H1 (cell line): Measurements from ENCODE around the gene SPOCK3. TPM values are rescaled to one million over a fixed set of nuclear protein-coding genes. Genes with fewer than 3 reads are reported as not detected.

Experiments used
- CTCF ChIA-PET: fragments of 300-600 bp; sonication (Branson Sonifier 250); formaldehyde crosslinking; loops from one replicate; lab custom pipeline; 2021; ENCODE audit not compliant: partially characterized antibody; lab: Charles Lee
- POLR2A ChIA-PET: fragments of 300-600 bp; sonication (Branson Sonifier 250); formaldehyde crosslinking; loops from one replicate; lab custom pipeline; 2021; ENCODE audit warnings: inconsistent platforms; ENCODE audit not compliant: partially characterized antibody; lab: Charles Lee
- DNase-seq, 2 experiments: peaks; one replicate each; pipeline versions ENCODE4 v3.0.0 to v3.0.0-alpha.2; 2010 to 2022; ENCODE audit warnings: low spot score in 2 of 2, low read depth in 1 of 2, mixed read lengths in 1 of 2
- FAIRE-seq: peaks from 2 replicates; lab custom pipeline; 2011; peaks lifted over from hg19 to GRCh38; lab: Jason Lieb, UNC
- H2AFZ ChIP-seq: 2 replicates; pipeline ENCODE4 v1.8.1; 2012; ENCODE audit warnings: low read length, inconsistent platforms
- H2AK5ac ChIP-seq: 2 replicates; pipeline ENCODE4 v1.6.1; 2013; ENCODE audit warnings: low read depth, low read length
- H2BK120ac ChIP-seq: replicated peaks from 2 replicates; pipeline ENCODE3; 2013; ENCODE audit warnings: low read depth, low read length, inconsistent platforms
- H2BK12ac ChIP-seq: 2 replicates; pipeline ENCODE4 v1.6.1; 2013; ENCODE audit warnings: low read depth, low read length
- H2BK15ac ChIP-seq: 2 replicates; pipeline ENCODE4 v1.6.1; 2013; ENCODE audit warnings: low read length
- H2BK20ac ChIP-seq: 2 replicates; pipeline ENCODE4 v1.6.1; 2013; ENCODE audit warnings: low read length
- H2BK5ac ChIP-seq: 2 replicates; pipeline ENCODE4 v1.6.1; 2013; ENCODE audit warnings: low read depth, low read length
- H3K14ac ChIP-seq: 2 replicates; pipeline ENCODE4 v1.6.1; 2013; ENCODE audit warnings: inconsistent platforms; ENCODE audit not compliant: insufficient read length
- H3K18ac ChIP-seq: 2 replicates; pipeline ENCODE4 v1.6.1; 2013; ENCODE audit warnings: low read length; ENCODE audit errors: extremely low read depth
- H3K23ac ChIP-seq: 2 replicates; pipeline ENCODE4 v1.6.1; 2013; ENCODE audit warnings: inconsistent platforms; ENCODE audit not compliant: insufficient read length
- H3K23me2 ChIP-seq: 2 replicates; pipeline ENCODE4 v1.6.1; 2013; ENCODE audit warnings: low read depth, low read length
- H3K27ac ChIP-seq: 2 replicates; pipeline ENCODE4 v1.6.1; 2011; ENCODE audit warnings: low read depth, low read length, inconsistent platforms
- H3K27me3 ChIP-seq, 4 experiments: replicated peaks in 1 of 4; 1 replicate in 1 of 4; 2 replicates in 3 of 4; pipeline versions ENCODE4 v1.6.1 to v1.8.1; 2011 to 2013; ENCODE audit warnings: low read length in 3 of 4, mild to moderate bottlenecking in 3 of 4, inconsistent platforms in 2 of 4, mixed read lengths in 2 of 4, moderate library complexity in 1 of 4; ENCODE audit not compliant: control insufficient read depth in 3 of 4, insufficient read depth in 3 of 4; ENCODE audit errors: extremely low read depth in 1 of 4
- H3K36me3 ChIP-seq, 4 experiments: 2 replicates each; pipeline versions ENCODE4 v1.6.1 to v1.8.1; 2011 to 2013; ENCODE audit warnings: mild to moderate bottlenecking in 4 of 4, low read length in 3 of 4, moderate library complexity in 2 of 4, control low read depth in 1 of 4, inconsistent platforms in 1 of 4; ENCODE audit not compliant: insufficient read depth in 4 of 4, control insufficient read depth in 2 of 4
- H3K4ac ChIP-seq: replicated peaks from 2 replicates; pipeline ENCODE3; 2013; ENCODE audit warnings: low read length, low read depth, mixed read lengths, inconsistent platforms; ENCODE audit not compliant: insufficient read length
- H3K4me1 ChIP-seq, 4 experiments: replicated peaks in 1 of 4; 1 replicate in 1 of 4; 2 replicates in 3 of 4; pipeline versions ENCODE4 v1.6.1 to v1.8.1; 2011 to 2013; ENCODE audit warnings: low read length in 3 of 4, inconsistent platforms in 2 of 4, mixed read lengths in 1 of 4; ENCODE audit not compliant: insufficient read depth in 4 of 4, control insufficient read depth in 3 of 4
- H3K4me2 ChIP-seq, 2 experiments: 2 replicates each; pipeline versions ENCODE4 v1.6.1 to v1.8.1; 2011 to 2013; ENCODE audit warnings: low read depth in 2 of 2, low read length in 2 of 2, control low read depth in 1 of 2, inconsistent platforms in 1 of 2, mild to moderate bottlenecking in 1 of 2; ENCODE audit not compliant: insufficient read depth in 1 of 2
- H3K4me3 ChIP-seq, 4 experiments: fragments of 200-600, 300-600 bp in 1 of 4; sonication (generic), shearing (Covaris generic), sonication (Bioruptor Twin) in 1 of 4; 2 replicates each; pipeline versions ENCODE4 v1.5.1 to v1.8.1; 2011 to 2016; ENCODE audit warnings: low read length in 4 of 4, low read depth in 3 of 4, control low read depth in 2 of 4, inconsistent platforms in 2 of 4, mild to moderate bottlenecking in 2 of 4, mixed read lengths in 1 of 4, moderate library complexity in 1 of 4; ENCODE audit not compliant: insufficient read depth in 2 of 4; ENCODE audit errors: extremely low read depth in 1 of 4
- H3K56ac ChIP-seq: replicated peaks from 2 replicates; pipeline ENCODE3; 2013; ENCODE audit warnings: low read depth, mild to moderate bottlenecking, mixed read lengths, low read length, inconsistent platforms; ENCODE audit not compliant: insufficient read length
- H3K79me1 ChIP-seq: 2 replicates; pipeline ENCODE4 v1.6.1; 2013; ENCODE audit warnings: low read depth, low read length, control low read depth
- H3K79me2 ChIP-seq, 2 experiments: 2 replicates each; pipeline versions ENCODE4 v1.6.1 to v1.8.1; 2012 to 2013; ENCODE audit warnings: low read length in 2 of 2, mild to moderate bottlenecking in 2 of 2, inconsistent platforms in 1 of 2; ENCODE audit not compliant: insufficient read depth in 2 of 2, control insufficient read depth in 1 of 2
- H3K9ac ChIP-seq, 4 experiments: replicated peaks in 1 of 4; 1 replicate in 1 of 4; 2 replicates in 3 of 4; pipeline versions ENCODE4 v1.6.1 to v1.8.1; 2011 to 2013; ENCODE audit warnings: low read depth in 3 of 4, low read length in 3 of 4, control low read depth in 2 of 4, mild to moderate bottlenecking in 2 of 4, moderate library complexity in 2 of 4, inconsistent platforms in 1 of 4; ENCODE audit errors: extremely low read depth in 1 of 4
- H3K9me3 ChIP-seq, 2 experiments: 2 replicates each; pipeline versions ENCODE4 v1.6.1 to v1.8.1; 2012 to 2013; ENCODE audit warnings: mild to moderate bottlenecking in 2 of 2, moderate library complexity in 2 of 2, control low read depth in 1 of 2, inconsistent platforms in 1 of 2, low read depth in 1 of 2, low read length in 1 of 2, mixed read lengths in 1 of 2; ENCODE audit not compliant: insufficient read depth in 2 of 2
- H4K20me1 ChIP-seq, 2 experiments: replicated peaks in 1 of 2; 2 replicates each; pipeline versions ENCODE3 to v1.8.1; 2011 to 2013; ENCODE audit warnings: inconsistent platforms in 2 of 2, low read length in 2 of 2, mild to moderate bottlenecking in 1 of 2; ENCODE audit not compliant: insufficient read depth in 2 of 2, control insufficient read depth in 1 of 2
- H4K5ac ChIP-seq: 2 replicates; pipeline ENCODE4 v1.6.1; 2013; ENCODE audit warnings: low read length, low read depth, mixed read lengths, inconsistent platforms; ENCODE audit not compliant: insufficient read length
- H4K8ac ChIP-seq: 2 replicates; pipeline ENCODE4 v1.8.0; 2013; ENCODE audit warnings: mild to moderate bottlenecking, moderate library complexity, low read length, inconsistent platforms; ENCODE audit not compliant: insufficient read depth; ENCODE audit errors: extremely low read depth
- H4K91ac ChIP-seq: replicated peaks from 2 replicates; pipeline ENCODE3; 2013; ENCODE audit warnings: low read length, mixed read lengths, inconsistent platforms; ENCODE audit not compliant: insufficient read length
- BACH1 ChIP-seq: IDR thresholded peaks from 2 replicates; pipeline ENCODE4 v1.6.1; 2012; ENCODE audit warnings: low read length, improper control_type of control experiment
- CBX8 ChIP-seq: fragments of 300-800, 300-1000 bp; sonication (generic); IDR thresholded peaks from 2 replicates; pipeline ENCODE4 v1.7.1; 2016; ENCODE audit warnings: low read depth, low read length, borderline replicate concordance
- CTBP2 ChIP-seq: IDR thresholded peaks from 2 replicates; pipeline ENCODE4 v1.7.0; 2011; ENCODE audit warnings: borderline replicate concordance, mild to moderate bottlenecking, moderate library complexity, mixed read lengths, low read length; ENCODE audit not compliant: insufficient read depth, insufficient read length
- EZH2 ChIP-seq: fragments of 200-600 bp; sonication (generic); IDR thresholded peaks from 2 replicates; pipeline ENCODE4 v1.7.1; 2012; ENCODE audit warnings: low read depth, mild to moderate bottlenecking, moderate library complexity, low read length, inconsistent platforms; ENCODE audit not compliant: severe bottlenecking
- JUN ChIP-seq: IDR thresholded peaks from 2 replicates; pipeline ENCODE4 v1.6.1; 2011; ENCODE audit warnings: low read depth, mild to moderate bottlenecking, improper control_type of control experiment, low read length
- JUND ChIP-seq: IDR thresholded peaks from 2 replicates; pipeline ENCODE4 v1.6.1; 2011; ENCODE audit warnings: mild to moderate bottlenecking, improper control_type of control experiment, low read length
- NANOG ChIP-seq: IDR thresholded peaks from 2 replicates; pipeline ENCODE4 v1.6.1; 2011; ENCODE audit warnings: low read length, low read depth, mild to moderate bottlenecking, inconsistent platforms; ENCODE audit not compliant: insufficient read depth, poor library complexity, severe bottlenecking
- NRF1 ChIP-seq: IDR thresholded peaks from 2 replicates; pipeline ENCODE4 v1.6.1; 2011; ENCODE audit warnings: mild to moderate bottlenecking, low read depth, low read length, improper control_type of control experiment
- POLR2A ChIP-seq, 2 experiments: IDR thresholded peaks; 1 replicate in 1 of 2; 2 replicates in 1 of 2; pipeline ENCODE4 v1.6.1; 2011; ENCODE audit warnings: low read depth in 2 of 2, low read length in 2 of 2, mild to moderate bottlenecking in 2 of 2; ENCODE audit errors: control extremely low read depth in 1 of 2
- RNF2 ChIP-seq: fragments of 200-900, 300-1000 bp; sonication (generic); IDR thresholded peaks from 2 replicates; pipeline ENCODE4 v1.7.1; 2016; ENCODE audit warnings: borderline replicate concordance, low read depth, mild to moderate bottlenecking, antibody characterized with exemption, low read length; ENCODE audit not compliant: poor library complexity, severe bottlenecking; ENCODE audit errors: missing control alignments
- RXRA ChIP-seq: IDR thresholded peaks from 2 replicates; pipeline ENCODE4 v1.6.1; 2011; ENCODE audit warnings: low read depth, mild to moderate bottlenecking, low read length, moderate library complexity; ENCODE audit not compliant: insufficient read depth
- SP4 ChIP-seq: IDR thresholded peaks from 2 replicates; pipeline ENCODE4 v1.6.1; 2012; ENCODE audit warnings: low read length, inconsistent platforms
- SRF ChIP-seq: IDR thresholded peaks from 2 replicates; pipeline ENCODE4 v1.6.1; 2011; ENCODE audit warnings: mild to moderate bottlenecking, low read depth, low read length, moderate library complexity
- TCF12 ChIP-seq: IDR thresholded peaks from 2 replicates; pipeline ENCODE4 v1.6.1; 2011; ENCODE audit warnings: low read depth, mild to moderate bottlenecking, low read length
- TEAD4 ChIP-seq: IDR thresholded peaks from 2 replicates; pipeline ENCODE4 v1.6.1; 2012; ENCODE audit warnings: low read depth, low read length, inconsistent platforms, mixed read lengths
- WGBS, 2 experiments: shearing (Covaris generic) in 1 of 2; methylation state at CpG; one replicate each; pipeline versions ENCODE4 v1.1.6 to v1.1.7; 2013 to 2015; ENCODE audit warnings: low lambda C conversion rate in 2 of 2, mixed read lengths in 2 of 2, inconsistent platforms in 1 of 2, low coverage in 1 of 2, missing lambda C conversion rate in 1 of 2; ENCODE audit not compliant: insufficient replicate concordance in 2 of 2, insufficient coverage in 1 of 2, insufficient read length in 1 of 2; ENCODE audit errors: extremely low coverage in 1 of 2, missing lambda C conversion rate in 1 of 2; 5-methylcytosine and 5-hydroxymethylcytosine counted together
- polyA plus RNA-seq, 7 experiments: library from polyadenylated mRNA; depleted of rRNA in 3 of 7; stranded (reverse) in 5 of 7; unstranded in 2 of 7; fragments of >200 nt in 5 of 7; fragments of 200-250 nt in 2 of 7; gene quantifications; 1 replicate in 5 of 7; 2 replicates in 1 of 7; 4 replicates in 1 of 7; pipeline versions ENCODE4 v1.2.1 to v1.2.3, GENCODE V29; 2011 to 2013; ENCODE audit warnings: missing spikeins in 2 of 7, mixed read lengths in 2 of 7
- total RNA-seq: library from RNA; stranded (reverse); fragmentation: NEBNext Ultra II Directional; extraction: Animal tissue kit (Norgen Biotek cat#: 25700); gene quantifications from 2 replicates; pipeline ENCODE4 v1.2.1, GENCODE V29; 2021

Gene SPOCK3
- total and polyA plus RNA-seq, 2 of the 8 experiments (the other 6 are each of a cell fraction or from before 2014, with no cell fraction given), result 0.14 to 0.60 TPM

- H3K4ac ChIP-seq, result no peak overlapping the region
- H2BK20ac ChIP-seq, result no peak overlapping the region
- no peak overlapping the region for H3K9ac ChIP-seq
- no peak overlapping the region for H2AFZ ChIP-seq
- H4K20me1 ChIP-seq, result no peaks in the 10 kb centered on the region
- no peak overlapping the region for H3K14ac ChIP-seq
- no peaks in the 10 kb centered on the region for H3K9me3 ChIP-seq
- 88% methylated on average over 1 of the region's 1 CpG; no CpG with 5 or more reads in 1 of the 2 experiments for WGBS, 2 experiments
- H3K36me3 ChIP-seq, result no peaks in the 10 kb centered on the region
- no peak overlapping the region for H2BK5ac ChIP-seq
- H4K8ac ChIP-seq, result no peak overlapping the region
- H3K27ac ChIP-seq, result no peak overlapping the region
- no peak overlapping the region for H2AK5ac ChIP-seq
- H4K5ac ChIP-seq, result no peak overlapping the region
- H3K4me1 ChIP-seq, result no peaks in the 10 kb centered on the region
- H3K56ac ChIP-seq, result no peak overlapping the region
- H2BK15ac ChIP-seq, result no peak overlapping the region
- no peak overlapping the region for H3K18ac ChIP-seq
- FAIRE-seq (no peak), DNase-seq (no peak)
- POLR2A ChIA-PET, result no interaction called here
- no peak overlapping the region for H3K23ac ChIP-seq
- H3K79me2 ChIP-seq, result no peaks in the 10 kb centered on the region
- no peak overlapping the region for H3K4me3 ChIP-seq
- no peak overlapping the region for H2BK12ac ChIP-seq
- no peaks in the 10 kb centered on the region for H3K23me2 ChIP-seq
- CTCF ChIA-PET, result interaction anchor here (0.6 kb wide), 1 partner anchor 10 kb away, joined by 3 read pairs; no protein-coding TSS in a partner anchor
- no peaks in the 10 kb centered on the region for H3K27me3 ChIP-seq
- no peak overlapping the region for H3K4me2 ChIP-seq
- H4K91ac ChIP-seq, result no peak overlapping the region
- H3K79me1 ChIP-seq, result no peaks in the 10 kb centered on the region; the same call in 1 of the 2 replicates
- H2BK120ac ChIP-seq, result no peak overlapping the region
- no peak for TF ChIP-seq CBX8
- TF ChIP-seq EZH2, result no peak
- no peak for TF ChIP-seq TCF12
- TF ChIP-seq RXRA, result no peak
- TF ChIP-seq CTBP2, result no peak
- TF ChIP-seq SRF, result no peak
- no peak for TF ChIP-seq SP4
- no peak for TF ChIP-seq RNF2
- no peak for TF ChIP-seq TEAD4
- no peak for TF ChIP-seq NANOG
- no peak for TF ChIP-seq JUN
- no peak for TF ChIP-seq POLR2A (IDR thresholded peaks at IDR 0.05; ENCODE audit: control extremely low read depth in 1 of 2, low read depth in 2 of 2, low read length in 2 of 2)
- no peak for TF ChIP-seq NRF1
- TF ChIP-seq BACH1, result no peak
- no peak for TF ChIP-seq JUND
Measured at GRCh38 chr4:167111622-167112021, 122.7 kb downstream of the SPOCK3 start.
